Endothelial cell of umbilical vein (primary cell): ENCODE measurements around the gene TAMM41. TPM values are rescaled to one million over a fixed set of nuclear protein-coding genes. Genes with fewer than 3 reads are reported as not detected.

ENCODE experiments used
- BruUV-seq: library from RNA; stranded (reverse); fragments of 400-500 nt; replicated peaks from 2 replicates; lab custom pipeline; 2021; lab: Mats Ljungman, UMichigan
- CTCF ChIA-PET: fragments of 300-600, 350-600 bp; sonication (Branson Sonifier 250); formaldehyde crosslinking; loops from one replicate; lab custom pipeline; 2021; ENCODE audit warnings: antibody characterized with exemption, inconsistent platforms; lab: Charles Lee
- POLR2A ChIA-PET: fragments of 300-600, 350-600 bp; sonication (Branson Sonifier 250); formaldehyde crosslinking; loops from one replicate; lab custom pipeline; 2021; ENCODE audit warnings: antibody characterized with exemption, inconsistent platforms; lab: Charles Lee
- DNase-seq: peaks from one replicate; pipeline ENCODE4 v3.0.0-alpha.2; 2011; ENCODE audit warnings: low read depth, low spot score
- FAIRE-seq: peaks from 2 replicates; lab custom pipeline; 2011; peaks lifted over from hg19 to GRCh38; lab: Jason Lieb, UNC
- H2AFZ ChIP-seq: 2 replicates; pipeline ENCODE4 v1.6.0; 2012; ENCODE audit warnings: low read depth, low read length, control low read depth, inconsistent platforms
- H3K27ac ChIP-seq: 2 replicates; pipeline ENCODE4 v1.5.1; 2011; ENCODE audit warnings: low read depth, mild to moderate bottlenecking, control low read depth, low read length, moderate library complexity; ENCODE audit not compliant: insufficient read depth
- H3K27me3 ChIP-seq, 2 experiments: 2 replicates each; pipeline versions ENCODE4 v1.6.0 to v1.6.1; 2011; ENCODE audit warnings: low read length in 2 of 2, mixed read lengths in 1 of 2; ENCODE audit not compliant: control insufficient read depth in 2 of 2, insufficient read depth in 2 of 2
- H3K36me3 ChIP-seq, 2 experiments: 2 replicates in 1 of 2; 3 replicates in 1 of 2; pipeline ENCODE4 v1.5.1; 2011; ENCODE audit warnings: low read length in 2 of 2, mild to moderate bottlenecking in 1 of 2, moderate library complexity in 1 of 2; ENCODE audit not compliant: control insufficient read depth in 2 of 2, insufficient read depth in 2 of 2; ENCODE audit errors: extremely low read depth in 1 of 2
- H3K4me1 ChIP-seq: 3 replicates; pipeline ENCODE4 v1.5.1; 2011; ENCODE audit warnings: mild to moderate bottlenecking, low read length; ENCODE audit not compliant: control insufficient read depth, insufficient read depth; ENCODE audit errors: extremely low read depth
- H3K4me2 ChIP-seq: 2 replicates; pipeline ENCODE4 v1.6.1; 2011; ENCODE audit warnings: low read length, control low read depth, mixed read lengths; ENCODE audit not compliant: insufficient read depth
- H3K4me3 ChIP-seq, 3 experiments: fragments of 200-600 bp in 1 of 3; sonication (generic), shearing (Covaris generic) in 1 of 3; replicated peaks in 1 of 3; 2 replicates each; pipeline ENCODE4 v1.5.1; 2011 to 2016; ENCODE audit warnings: control low read depth in 3 of 3, low read length in 3 of 3, mild to moderate bottlenecking in 2 of 3, inconsistent platforms in 1 of 3, low read depth in 1 of 3, moderate library complexity in 1 of 3; ENCODE audit not compliant: insufficient read depth in 1 of 3
- H3K79me2 ChIP-seq: 2 replicates; pipeline ENCODE4 v1.6.0; 2012; ENCODE audit warnings: low read length, inconsistent platforms; ENCODE audit not compliant: control insufficient read depth, insufficient read depth
- H3K9ac ChIP-seq: replicated peaks from 2 replicates; pipeline ENCODE3; 2011; ENCODE audit warnings: low read length, control low read depth; ENCODE audit not compliant: insufficient read depth; ENCODE audit errors: extremely low read depth
- H3K9me1 ChIP-seq: replicated peaks from 3 replicates; pipeline ENCODE4 v1.6.0; 2011; ENCODE audit warnings: mild to moderate bottlenecking, low read length; ENCODE audit not compliant: control insufficient read depth, insufficient read depth; ENCODE audit errors: extremely low read depth
- H3K9me3 ChIP-seq: replicated peaks from 2 replicates; pipeline ENCODE4 v1.5.1; 2012; ENCODE audit warnings: low read length, inconsistent platforms; ENCODE audit not compliant: control insufficient read depth, insufficient read depth
- H4K20me1 ChIP-seq: replicated peaks from 2 replicates; pipeline ENCODE3; 2011; ENCODE audit warnings: mild to moderate bottlenecking, low read length; ENCODE audit not compliant: control insufficient read depth, insufficient read depth; ENCODE audit errors: extremely low read depth
- EZH2 ChIP-seq: IDR thresholded peaks from 2 replicates; pipeline ENCODE4 v1.6.1; 2012; ENCODE audit warnings: borderline replicate concordance, low read depth, mild to moderate bottlenecking, moderate library complexity, low read length, inconsistent platforms; ENCODE audit not compliant: severe bottlenecking
- FOS ChIP-seq: IDR thresholded peaks from 2 replicates; pipeline ENCODE4 v1.6.1; 2011; ENCODE audit warnings: mild to moderate bottlenecking, low read length, moderate library complexity, borderline replicate concordance; ENCODE audit not compliant: insufficient read depth
- GATA2 ChIP-seq: IDR thresholded peaks from 2 replicates; pipeline ENCODE4 v1.7.0; 2011; ENCODE audit warnings: low read depth, mild to moderate bottlenecking, moderate library complexity, mixed read lengths, low read length; ENCODE audit not compliant: insufficient read length, insufficient read depth
- JUN ChIP-seq: IDR thresholded peaks from 2 replicates; pipeline ENCODE4 v1.6.1; 2011; ENCODE audit warnings: borderline replicate concordance, low read depth; ENCODE audit not compliant: insufficient read length, insufficient read depth
- MYC ChIP-seq: IDR thresholded peaks from one replicate; pipeline ENCODE4 v1.6.1; 2011; ENCODE audit warnings: mild to moderate bottlenecking, low read depth, low read length
- POLR2A ChIP-seq: IDR thresholded peaks from 2 replicates; pipeline ENCODE4 v1.6.1; 2012; ENCODE audit warnings: low read depth, mild to moderate bottlenecking, control low read depth, low read length
- POLR2AphosphoS5 ChIP-seq: IDR thresholded peaks from 2 replicates; pipeline ENCODE4 v1.6.1; 2012; ENCODE audit warnings: low read depth, mild to moderate bottlenecking, control low read depth, low read length, moderate library complexity; ENCODE audit not compliant: insufficient read depth
- dilution Hi-C: fragments of 300-500 bp; cut with MboI; formaldehyde crosslinking; loops from one replicate; pipeline ENCODE4 v1.15.0; 2019; ENCODE audit warnings: low sequenced_read_pairs; ENCODE audit not compliant: extremely low pct_ligation_motif_present
- intact Hi-C: fragments of 100-400 bp; cut with micrococcal nuclease; formaldehyde crosslinking; loops from one replicate; pipeline ENCODE4 v1.10.0; 2022
- polyA plus RNA-seq, 4 experiments: library from polyadenylated mRNA; depleted of rRNA in 3 of 4; stranded (reverse) in 3 of 4; unstranded in 1 of 4; fragments of >200 nt; gene quantifications; 2 replicates each; pipeline versions ENCODE4 v1.2.1 to v1.2.3, GENCODE V29; 2011 to 2012; ENCODE audit warnings: missing spikeins in 1 of 4
- total RNA-seq: library from RNA; stranded (reverse); gene quantifications from 2 replicates; pipeline ENCODE4 v1.2.3, GENCODE V29; 2021
- TF ChIP-seq, protein P1 (sequence below), 2 donors: IDR thresholded peaks; 1 replicate in 1 of 2; 2 replicates in 1 of 2; pipeline ENCODE4 v1.5.1; 2011; ENCODE audit warnings: low read length in 2 of 2, mild to moderate bottlenecking in 2 of 2, moderate library complexity in 2 of 2, control low read depth in 1 of 2, inconsistent platforms in 1 of 2, low read depth in 1 of 2; ENCODE audit not compliant: insufficient read depth in 1 of 2; ENCODE audit errors: extremely low read depth in 1 of 2
- TF ChIP-seq, protein P2 (sequence below): IDR thresholded peaks from 2 replicates; pipeline ENCODE4 v1.6.1; 2011; ENCODE audit not compliant: insufficient read depth, insufficient read length

TAMM41 gene
- total and polyA plus RNA-seq, 2 donors (not counting 3 experiments of a cell fraction or from before 2014, with no cell fraction given) = 12.6 to 29.7 TPM

DNA sequence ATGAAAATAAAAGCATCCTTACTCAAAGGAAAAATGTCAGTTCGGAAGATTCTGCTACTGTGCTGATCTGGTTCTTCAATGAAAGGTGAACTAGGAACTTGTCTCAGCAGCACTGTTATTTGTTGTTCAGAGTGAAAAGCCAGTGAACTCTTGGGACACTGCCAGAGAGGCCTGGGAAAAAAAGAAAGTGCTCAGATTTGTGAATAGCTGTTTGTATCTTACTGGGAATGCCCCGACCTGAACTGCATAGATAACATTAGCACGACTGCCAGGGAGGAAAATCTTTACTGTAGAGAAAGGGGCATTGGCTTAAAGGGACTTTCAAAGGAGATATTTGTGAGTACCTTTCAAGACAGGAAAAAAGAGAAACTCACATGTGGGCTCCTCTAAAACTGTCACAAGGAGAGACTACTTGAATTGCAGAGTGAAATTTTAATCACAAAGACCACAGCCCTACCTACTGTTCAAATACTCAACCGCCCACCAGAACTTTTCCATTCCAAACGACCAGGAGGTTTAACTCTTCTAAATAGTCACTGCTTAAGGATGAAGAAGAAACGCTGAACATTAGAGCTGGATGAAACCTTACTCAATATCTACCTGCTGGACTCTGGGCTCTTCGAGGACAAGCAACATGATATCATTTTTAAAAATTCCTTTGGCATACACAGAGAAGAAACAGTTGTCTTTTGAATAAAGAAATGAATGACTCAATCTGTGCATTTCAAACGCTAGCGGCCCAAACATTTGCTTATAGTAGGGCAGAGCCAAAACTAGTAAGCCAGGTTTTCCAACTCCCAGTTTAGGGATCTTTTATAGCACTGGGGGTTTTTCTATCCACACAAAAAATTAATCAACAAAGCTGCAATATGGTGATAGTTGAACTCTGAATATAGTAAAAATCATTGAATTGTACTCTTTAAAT, 13.4 kb downstream of the TAMM41 start:
- intact Hi-C loops = no loop called here
- H3K9me1 ChIP-seq = no peaks in the 10 kb centered on the region
- no peaks in the 10 kb centered on the region for H3K4me1 ChIP-seq
- H3K4me3 ChIP-seq = no peak overlapping the region
- H3K27me3 ChIP-seq = no peaks in the 10 kb centered on the region
- no TSS peak for BruUV-seq
- ChIA-PET CTCF (interaction anchor here (1.0 to 1.5 kb wide), 3 partner anchors 11 to 454 kb away, joined by 3 to 6 read pairs (median 3); no protein-coding TSS in a partner anchor), POLR2A (no interaction called here)
- H3K9me3 ChIP-seq = no peaks in the 10 kb centered on the region
- peaks cover 3 to 24% of the 10 kb centered on the region in 2 experiments for H3K36me3 ChIP-seq
- no peak overlapping the region for H3K9ac ChIP-seq
- H2AFZ ChIP-seq = no peak overlapping the region
- no peak for FAIRE-seq
- H3K79me2 ChIP-seq = no peaks in the 10 kb centered on the region
- TF ChIP-seq EZH2 = no peak
- TF ChIP-seq POLR2AphosphoS5 = no peak
- TF ChIP-seq, protein P1, sequence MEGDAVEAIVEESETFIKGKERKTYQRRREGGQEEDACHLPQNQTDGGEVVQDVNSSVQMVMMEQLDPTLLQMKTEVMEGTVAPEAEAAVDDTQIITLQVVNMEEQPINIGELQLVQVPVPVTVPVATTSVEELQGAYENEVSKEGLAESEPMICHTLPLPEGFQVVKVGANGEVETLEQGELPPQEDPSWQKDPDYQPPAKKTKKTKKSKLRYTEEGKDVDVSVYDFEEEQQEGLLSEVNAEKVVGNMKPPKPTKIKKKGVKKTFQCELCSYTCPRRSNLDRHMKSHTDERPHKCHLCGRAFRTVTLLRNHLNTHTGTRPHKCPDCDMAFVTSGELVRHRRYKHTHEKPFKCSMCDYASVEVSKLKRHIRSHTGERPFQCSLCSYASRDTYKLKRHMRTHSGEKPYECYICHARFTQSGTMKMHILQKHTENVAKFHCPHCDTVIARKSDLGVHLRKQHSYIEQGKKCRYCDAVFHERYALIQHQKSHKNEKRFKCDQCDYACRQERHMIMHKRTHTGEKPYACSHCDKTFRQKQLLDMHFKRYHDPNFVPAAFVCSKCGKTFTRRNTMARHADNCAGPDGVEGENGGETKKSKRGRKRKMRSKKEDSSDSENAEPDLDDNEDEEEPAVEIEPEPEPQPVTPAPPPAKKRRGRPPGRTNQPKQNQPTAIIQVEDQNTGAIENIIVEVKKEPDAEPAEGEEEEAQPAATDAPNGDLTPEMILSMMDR (IDR thresholded peaks at IDR 0.05; ENCODE audit: extremely low read depth in 1 of 2, insufficient read depth in 1 of 2, low read depth in 1 of 2, low read length in 2 of 2) = no peak
- TF ChIP-seq POLR2A = no peak
- TF ChIP-seq, protein P2, sequence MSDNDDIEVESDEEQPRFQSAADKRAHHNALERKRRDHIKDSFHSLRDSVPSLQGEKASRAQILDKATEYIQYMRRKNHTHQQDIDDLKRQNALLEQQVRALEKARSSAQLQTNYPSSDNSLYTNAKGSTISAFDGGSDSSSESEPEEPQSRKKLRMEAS = no peak
- no peak for TF ChIP-seq FOS
- no peak for TF ChIP-seq JUN
- TF ChIP-seq MYC = no peak
- no peak for TF ChIP-seq GATA2
- H4K20me1 ChIP-seq = no peaks in the 10 kb centered on the region
- no peak overlapping the region for H3K4me2 ChIP-seq
- dilution Hi-C loops = no loop called here
- peak; percentile 73 for DNase-seq
- H3K27ac ChIP-seq = no peak overlapping the region
